Kidney glomerular epithelial cell (primary cell): ENCODE data around the gene COL1A2.

Experiments used
- DNase-seq: peaks from one replicate; lab custom pipeline; 2025; lab: John Stamatoyannopoulos, UW

Gene COL1A2

DNA sequence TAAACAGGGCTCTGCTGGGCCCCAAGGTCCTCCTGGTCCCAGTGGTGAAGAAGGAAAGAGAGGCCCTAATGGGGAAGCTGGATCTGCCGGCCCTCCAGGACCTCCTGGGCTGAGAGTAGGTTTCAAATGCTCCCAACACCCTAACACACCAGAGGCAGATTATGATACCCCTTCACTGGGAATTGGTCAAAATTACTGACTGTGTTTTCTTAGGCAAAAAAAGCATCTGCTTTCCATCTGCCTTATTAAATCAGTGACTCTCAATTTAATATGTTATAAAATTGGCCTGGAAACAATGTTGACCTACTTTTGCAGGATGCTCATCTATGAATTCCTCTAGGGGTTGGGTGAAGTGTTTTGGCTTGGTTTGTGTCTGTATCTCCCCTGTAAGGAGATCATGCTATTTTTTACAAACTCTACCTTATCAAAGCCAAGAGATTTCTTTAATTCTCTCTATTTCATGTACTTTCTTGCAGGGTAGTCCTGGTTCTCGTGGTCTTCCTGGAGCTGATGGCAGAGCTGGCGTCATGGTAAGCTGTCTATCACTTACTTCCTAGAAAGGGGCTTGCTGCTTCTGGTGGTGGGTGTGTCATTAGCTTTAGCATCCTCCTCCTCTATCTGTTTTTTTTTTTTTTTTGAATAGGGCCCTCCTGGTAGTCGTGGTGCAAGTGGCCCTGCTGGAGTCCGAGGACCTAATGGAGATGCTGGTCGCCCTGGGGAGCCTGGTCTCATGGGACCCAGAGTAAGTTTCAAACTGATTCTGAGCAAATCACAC is 15.9 kb downstream of the COL1A2 start:
- DNase-seq = no peak

DNA sequence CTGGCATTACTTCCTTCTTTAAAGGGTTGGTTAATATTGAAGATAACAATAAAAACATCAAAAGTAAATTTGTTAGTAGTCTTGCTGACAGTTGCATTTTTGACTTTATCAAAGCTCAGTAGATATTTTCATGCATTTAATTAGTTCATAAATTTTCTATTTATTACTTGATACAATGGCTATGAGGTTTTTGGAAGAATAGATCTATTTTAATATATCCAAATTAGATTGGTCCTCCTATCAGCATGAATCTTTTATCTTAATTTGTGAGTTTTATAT is 16.4 kb downstream of the COL1A2 start:
- DNase-seq = no peak

DNA sequence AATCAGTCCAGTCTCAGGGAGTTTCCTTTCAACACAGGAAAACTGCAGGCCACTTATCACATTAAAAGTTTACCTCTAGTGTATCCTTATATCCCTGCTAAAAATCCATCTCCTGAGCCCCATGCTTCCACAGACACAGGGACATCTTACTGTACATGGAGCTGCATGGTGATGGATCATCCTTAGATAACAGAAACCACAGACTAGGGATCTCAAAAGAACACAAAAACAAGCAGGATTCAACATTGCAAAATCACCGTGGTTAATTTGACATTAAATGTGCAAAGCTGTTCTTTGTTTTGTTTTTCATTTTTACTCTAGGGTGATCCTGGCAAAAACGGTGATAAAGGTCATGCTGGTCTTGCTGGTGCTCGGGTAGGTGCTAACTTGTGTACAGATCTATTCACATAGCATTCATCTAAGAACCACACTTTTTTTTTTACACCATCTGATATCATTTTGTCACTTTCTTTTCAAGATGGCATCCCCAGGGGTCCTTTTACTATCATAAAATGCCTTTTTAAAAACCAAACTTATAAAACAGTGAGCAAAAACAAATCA is 18.1 kb downstream of the COL1A2 start:
- no peak for DNase-seq

DNA sequence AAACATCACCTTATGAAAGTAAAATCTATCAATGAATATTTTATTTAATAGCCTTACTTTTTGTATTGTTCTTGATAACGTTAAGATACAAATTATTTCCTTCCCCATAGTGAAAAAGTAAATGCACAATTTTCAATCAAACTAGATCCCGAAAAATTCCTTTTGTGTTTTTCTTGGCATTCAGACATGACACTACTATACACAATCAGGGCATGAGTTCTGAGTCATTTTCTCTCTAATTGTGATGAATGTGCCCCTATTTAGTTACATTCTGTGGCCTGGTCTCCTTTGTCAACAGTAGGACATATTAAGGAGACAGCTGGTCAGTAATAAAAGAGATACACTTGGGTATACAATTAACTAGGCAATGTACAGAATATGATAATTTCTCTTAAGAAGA is 19.8 kb downstream of the COL1A2 start:
- no peak for DNase-seq

DNA sequence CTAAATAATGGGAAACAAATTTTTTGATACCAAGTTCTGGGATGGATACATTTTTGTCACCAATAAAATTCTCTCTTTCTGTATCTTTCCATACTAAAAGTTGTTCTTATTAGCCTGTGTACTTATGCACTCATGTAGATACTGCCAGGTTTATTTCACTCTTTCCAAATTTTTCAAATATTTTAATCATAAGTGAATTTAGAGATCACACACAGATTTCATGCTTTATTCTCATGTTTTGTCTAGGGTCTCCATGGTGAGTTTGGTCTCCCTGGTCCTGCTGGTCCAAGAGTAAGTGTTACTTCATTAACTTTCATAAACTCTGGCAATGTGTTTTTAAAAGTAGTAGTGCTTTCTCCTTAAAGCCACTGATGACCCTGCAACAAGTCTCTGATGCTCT is 20.3 kb downstream of the COL1A2 start:
- DNase-seq = no peak

DNA sequence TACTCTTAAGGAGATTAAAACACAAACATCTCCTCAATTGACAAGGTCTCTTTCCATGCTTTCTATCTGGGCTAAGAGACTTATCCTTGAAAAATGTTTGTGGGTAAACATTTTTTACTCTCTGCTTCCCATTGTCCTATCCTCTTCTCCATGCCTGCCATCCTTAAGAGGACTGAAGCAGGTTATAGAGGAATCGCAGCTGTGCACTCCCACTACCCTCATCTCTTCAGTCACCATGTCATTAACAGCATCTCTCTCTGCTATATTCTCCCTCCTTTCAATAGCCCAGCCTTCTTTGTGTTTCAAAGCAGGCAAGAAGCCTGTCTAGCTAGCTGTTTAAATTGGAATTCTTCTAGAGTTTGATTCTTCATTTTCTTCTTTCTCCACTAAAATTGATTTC is 22.6 kb downstream of the COL1A2 start:
- DNase-seq = no peak

DNA sequence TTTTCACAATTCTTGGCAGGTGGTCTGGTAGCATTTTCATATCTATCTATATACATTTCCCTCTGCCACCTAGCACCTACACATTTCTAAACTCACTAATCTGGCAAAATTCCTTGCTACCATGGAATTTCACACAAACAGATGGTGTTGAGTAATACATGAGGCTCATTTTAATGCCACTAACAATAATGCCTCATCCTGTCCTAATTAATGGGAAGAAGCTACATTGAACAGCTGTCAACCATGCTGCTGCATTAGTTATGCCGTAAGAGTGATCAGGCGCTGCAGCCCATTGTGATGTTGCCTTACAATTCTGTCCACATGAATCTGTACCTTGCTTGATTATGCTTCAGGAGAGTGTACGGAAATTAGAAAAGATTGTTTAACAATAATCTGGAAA is 23.2 kb downstream of the COL1A2 start:
- no peak for DNase-seq

DNA sequence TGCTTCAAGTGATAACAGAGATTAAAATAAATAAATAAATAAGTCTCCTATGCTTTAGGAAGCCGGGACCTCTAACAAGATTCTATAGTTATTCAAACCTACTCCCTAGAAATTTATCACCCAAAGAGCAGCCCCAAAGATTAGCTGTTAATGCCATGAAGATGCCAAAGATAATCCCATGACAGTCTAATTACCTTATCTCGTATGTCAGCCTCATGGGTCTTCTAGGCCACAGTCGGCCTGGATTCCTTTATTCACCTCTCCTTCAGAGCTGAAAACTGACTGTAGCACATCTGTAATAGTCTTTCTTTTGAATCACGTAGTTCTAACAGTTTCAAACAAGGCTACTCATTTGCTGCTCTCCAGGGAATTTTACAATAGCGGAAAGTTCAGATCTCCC is 24.2 kb downstream of the COL1A2 start:
- no peak for DNase-seq

DNA sequence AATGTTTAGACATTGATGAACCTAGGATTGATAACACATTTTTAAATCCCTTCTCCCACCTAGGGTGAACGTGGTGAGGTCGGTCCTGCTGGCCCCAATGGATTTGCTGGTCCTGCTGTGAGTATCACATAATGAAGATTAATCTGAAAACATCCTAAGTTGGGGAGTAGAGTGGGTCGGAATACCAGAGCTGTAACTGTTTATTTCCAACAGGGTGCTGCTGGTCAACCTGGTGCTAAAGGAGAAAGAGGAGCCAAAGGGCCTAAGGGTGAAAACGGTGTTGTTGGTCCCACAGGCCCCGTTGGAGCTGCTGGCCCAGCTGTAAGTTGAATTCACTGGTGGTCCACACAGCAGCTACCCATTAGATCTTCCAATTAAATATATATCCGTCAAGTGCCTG is 25.6 kb downstream of the COL1A2 start:
- no peak for DNase-seq

DNA sequence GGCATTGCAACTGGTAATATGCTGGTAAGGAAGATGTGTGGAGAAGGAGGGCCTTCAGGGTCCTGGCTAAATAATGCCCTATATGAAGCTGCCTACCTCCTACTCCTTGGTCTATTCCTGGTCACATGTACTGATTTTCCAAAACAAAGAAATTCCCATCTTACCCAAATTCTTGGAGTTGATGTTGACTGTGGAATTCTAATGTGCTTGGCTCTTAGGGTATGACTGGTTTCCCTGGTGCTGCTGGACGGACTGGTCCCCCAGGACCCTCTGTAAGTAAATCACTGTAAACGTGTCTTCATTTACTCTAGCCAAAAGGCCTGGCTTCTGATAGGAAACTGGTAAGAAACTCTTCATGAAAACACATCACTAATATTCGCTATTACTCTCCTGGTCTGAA is 27.0 kb downstream of the COL1A2 start:
- DNase-seq = no peak

DNA sequence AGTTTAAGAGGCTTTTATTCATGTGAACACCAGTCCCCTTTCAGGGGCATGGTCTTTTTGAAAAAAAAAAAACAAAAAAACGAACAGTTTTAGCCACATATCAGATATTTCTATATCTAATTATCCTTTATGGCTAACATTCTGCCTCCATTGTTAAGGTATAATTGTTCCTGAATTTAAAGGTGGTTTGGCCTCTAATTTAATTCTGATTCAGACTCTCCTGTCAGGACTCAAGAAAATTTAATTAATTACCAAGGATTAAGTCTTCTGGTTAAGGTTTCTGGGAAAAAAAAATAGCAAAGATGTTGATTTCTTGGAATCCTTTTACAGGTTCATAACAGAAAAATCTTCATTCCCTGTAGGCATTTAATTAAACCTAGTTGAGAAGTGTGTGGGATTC is 27.4 kb downstream of the COL1A2 start:
- no peak for DNase-seq

DNA sequence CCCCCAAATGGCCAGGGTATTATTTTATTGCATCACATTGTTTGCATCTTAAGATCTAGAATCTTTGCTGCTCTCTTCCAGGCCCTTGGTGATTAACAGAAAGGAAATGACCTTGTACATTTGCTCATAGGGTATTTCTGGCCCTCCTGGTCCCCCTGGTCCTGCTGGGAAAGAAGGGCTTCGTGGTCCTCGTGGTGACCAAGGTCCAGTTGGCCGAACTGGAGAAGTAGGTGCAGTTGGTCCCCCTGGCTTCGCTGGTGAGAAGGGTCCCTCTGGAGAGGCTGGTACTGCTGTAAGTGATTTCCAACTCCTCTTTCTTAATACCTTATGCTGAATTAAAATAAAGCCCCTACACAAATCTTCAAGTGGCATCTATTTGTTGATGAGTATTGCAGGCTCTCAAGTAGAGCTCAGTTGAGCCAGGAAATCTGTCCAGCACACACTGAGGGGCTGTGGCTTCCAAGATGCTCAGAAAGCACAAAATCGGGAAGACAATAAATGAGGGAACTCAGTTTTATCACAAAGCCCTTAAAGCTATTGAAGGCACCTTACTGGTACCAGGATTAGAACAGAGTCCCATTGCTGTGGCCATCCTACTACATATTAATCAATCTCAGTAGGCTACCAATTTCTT is 28.2 kb downstream of the COL1A2 start:
- no peak for DNase-seq

DNA sequence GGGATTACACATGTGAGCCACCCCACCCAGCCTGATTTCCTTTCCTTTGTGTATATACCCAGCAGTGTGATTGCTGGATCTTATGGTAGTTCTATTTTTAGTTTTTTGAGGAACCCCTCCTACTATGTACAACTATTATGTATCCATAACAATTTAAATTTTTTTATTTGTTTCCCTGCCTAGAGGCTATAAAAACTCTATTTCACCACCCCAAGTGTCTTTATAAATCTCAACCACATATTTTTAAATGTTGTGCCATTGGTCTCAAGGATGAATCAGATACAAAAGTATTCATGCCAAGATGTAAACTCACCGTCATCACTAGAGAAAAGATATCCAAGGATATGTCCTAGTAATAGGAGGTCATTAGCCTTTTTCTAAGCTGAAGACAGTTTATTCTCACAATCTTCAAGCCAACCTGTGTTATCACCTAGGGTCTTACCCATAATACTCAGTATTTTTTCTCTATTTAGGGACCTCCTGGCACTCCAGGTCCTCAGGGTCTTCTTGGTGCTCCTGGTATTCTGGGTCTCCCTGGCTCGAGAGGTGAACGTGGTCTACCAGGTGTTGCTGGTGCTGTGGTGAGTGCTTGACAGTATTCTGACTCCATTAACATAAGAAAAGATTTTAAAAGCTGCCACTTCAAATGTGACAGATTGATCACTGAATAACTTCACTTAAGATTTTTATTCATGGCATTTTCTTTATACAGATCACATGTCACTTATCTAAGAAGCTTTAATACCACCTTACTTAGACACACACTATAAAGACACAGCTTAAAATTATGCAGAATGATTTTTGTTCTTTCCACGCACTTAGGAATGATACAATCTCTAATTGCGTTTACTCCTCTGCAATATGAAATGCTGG is 29.4 kb downstream of the COL1A2 start:
- peak; percentile 12 for DNase-seq

DNA sequence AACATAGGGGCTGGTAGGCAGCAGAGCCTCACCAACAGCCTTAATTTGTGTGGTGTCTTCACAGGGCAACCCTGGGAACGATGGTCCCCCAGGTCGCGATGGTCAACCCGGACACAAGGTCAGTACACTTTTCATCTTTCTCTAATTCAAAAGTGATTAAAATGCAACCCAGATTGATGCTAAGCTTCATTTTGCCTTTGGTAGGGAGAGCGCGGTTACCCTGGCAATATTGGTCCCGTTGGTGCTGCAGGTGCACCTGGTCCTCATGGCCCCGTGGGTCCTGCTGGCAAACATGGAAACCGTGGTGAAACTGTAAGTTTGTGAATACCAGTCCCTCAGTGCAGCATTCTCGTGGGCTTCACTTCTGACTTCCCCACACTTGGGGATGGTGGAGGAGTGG is 30.9 kb downstream of the COL1A2 start:
- DNase-seq = no peak

DNA sequence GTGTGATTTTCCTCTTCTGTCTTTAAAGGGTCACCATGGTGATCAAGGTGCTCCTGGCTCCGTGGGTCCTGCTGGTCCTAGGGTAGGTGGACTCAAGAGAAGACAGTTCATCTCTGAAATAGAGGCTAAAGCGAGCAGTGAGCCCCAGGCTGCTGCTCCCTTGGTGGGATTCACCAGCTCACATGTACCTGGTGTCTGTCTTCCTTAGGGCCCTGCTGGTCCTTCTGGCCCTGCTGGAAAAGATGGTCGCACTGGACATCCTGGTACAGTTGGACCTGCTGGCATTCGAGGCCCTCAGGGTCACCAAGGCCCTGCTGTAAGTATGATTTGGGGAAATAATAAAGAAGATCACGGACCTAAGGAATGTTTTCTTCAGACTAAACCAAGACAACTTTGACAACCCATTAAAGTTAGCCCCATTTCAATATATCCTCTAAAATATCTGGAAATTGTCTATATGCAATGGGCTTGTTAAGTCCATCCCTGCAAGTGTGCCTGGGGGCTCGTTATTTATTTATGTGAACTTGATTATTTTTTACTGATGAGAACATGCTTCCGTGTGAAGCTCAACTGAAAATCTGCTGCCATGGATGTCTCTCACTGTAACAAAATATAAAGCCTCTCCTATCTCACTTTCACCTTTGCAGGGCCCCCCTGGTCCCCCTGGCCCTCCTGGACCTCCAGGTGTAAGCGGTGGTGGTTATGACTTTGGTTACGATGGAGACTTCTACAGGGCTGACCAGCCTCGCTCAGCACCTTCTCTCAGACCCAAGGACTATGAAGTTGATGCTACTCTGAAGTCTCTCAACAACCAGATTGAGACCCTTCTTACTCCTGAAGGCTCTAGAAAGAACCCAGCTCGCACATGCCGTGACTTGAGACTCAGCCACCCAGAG is 32.5 kb downstream of the COL1A2 start:
- DNase-seq = no peak

DNA sequence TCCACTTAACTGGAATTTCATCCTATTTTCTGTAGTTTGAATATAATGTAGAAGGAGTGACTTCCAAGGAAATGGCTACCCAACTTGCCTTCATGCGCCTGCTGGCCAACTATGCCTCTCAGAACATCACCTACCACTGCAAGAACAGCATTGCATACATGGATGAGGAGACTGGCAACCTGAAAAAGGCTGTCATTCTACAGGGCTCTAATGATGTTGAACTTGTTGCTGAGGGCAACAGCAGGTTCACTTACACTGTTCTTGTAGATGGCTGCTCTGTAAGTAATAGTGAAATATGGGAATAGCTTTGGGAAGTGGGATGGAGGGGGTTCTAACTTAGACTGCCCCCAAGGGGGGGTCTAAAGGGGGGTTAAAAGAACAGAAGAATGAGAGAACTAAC is 34.5 kb downstream of the COL1A2 start:
- DNase-seq = no peak

DNA sequence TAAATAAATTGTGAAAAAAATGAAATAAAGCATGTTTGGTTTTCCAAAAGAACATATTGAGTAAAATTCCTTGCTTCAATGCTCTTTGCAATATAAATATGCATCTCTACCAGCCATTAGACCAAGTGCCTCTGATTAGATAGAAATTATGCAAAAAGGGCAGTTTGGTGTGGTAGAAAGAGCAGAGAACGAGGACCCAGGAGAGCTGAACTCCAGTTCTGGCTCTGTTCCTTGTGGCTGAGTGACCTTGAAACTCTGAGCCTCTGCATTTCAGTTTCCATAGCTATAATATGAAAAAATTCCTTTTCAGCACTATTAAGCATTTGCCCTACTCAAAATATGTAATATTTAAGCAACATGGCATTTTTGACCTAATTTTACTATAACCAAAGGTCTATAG is 36.5 kb downstream of the COL1A2 start:
- DNase-seq = no peak

DNA sequence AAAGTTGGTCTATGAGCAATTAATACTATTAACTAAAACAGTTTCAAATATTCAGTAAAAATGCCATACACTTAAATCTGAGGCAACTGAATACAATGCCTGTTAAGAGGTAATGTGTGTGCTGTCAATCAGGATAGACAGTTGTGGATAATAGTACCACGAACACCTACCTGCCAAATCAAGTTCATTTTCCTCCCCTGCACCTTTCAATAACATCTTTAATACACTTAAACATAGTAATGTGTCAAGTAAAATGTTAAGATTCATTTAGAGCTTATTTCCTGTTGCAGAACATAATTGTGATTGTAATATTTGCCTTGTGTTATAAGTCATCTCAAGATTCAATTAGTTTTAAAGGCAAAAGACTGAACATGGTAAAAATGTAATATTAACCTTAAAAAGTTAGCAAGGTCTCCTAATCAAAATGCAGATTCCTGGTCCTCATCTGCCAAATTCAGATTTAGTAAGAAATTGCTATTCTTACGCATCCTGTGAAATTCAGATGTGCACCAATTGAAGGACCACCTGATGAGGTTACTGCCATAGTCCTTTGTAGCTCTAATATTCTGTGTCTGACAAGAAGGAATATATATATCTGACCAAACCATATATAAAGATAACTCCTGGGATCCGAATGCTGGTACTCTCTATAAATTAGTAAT is 37.1 kb downstream of the COL1A2 start:
- DNase-seq = no peak

DNA sequence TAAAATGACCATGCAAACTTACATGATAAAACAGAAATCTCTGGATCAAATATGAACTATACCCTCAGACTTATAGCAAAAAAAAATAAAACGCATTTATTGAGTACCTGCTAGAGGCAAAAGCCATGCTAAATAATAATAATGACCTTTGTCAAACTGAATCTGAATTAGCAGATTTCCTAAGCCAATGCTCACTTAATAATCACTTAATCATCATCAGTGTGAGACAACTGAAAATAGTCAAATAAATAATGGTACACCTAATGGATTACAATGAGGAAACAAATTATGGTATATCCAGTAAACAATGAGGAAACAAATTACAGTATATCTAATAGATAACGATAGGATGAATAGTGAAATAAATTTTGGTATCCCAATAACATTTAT is 37.6 kb downstream of the COL1A2 start:
- DNase-seq = no peak

DNA sequence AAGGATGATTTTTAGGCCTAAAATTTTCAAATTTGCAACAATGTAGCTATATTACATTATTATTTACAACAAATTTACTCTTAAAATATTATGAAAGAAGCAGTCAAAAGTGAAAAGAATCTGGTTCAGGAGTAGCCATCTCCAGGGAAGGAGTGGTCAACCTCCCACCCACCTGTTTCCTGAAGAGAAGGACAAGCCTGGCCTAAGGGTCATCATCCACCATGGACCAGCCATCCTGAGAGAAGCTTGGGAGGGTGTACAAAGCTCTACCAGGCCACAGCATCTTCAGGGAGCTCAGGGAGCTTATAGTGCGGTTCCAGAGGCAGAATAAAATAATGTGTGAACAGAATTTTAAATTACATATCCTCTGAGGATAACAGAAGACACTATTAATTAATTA is 38.1 kb downstream of the COL1A2 start:
- no peak for DNase-seq

DNA sequence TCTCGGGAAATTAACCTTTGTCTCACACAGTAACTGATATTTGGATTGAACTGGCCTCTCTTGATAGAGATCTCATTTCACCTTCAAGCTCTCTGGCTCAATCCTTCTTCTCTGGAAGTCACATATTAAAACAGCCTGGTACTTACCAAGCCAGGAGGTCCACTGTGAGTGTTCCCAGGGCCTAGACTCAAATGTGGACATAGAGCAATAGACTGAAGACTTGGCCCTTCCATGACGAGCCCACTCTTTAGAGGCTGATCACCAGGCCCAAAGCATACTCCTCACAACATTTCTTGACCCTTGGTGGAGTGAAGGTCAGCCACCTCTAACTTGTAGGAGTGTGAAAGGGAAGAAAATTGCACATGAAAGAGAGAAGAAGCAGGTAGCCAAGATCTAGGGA is 38.5 kb downstream of the COL1A2 start:
- DNase-seq = no peak
